K562 (cell line): ENCODE measurements around the gene ZNF747. TPM values are rescaled to one million over a fixed set of nuclear protein-coding genes. Genes with fewer than 3 reads are reported as not detected.

Experiments used
- ATAC-seq: fragments of 200-7000 bp; cut with Tn5 transposase; 3 replicates; pipeline ENCODE4 v1.9.1; 2020; ENCODE audit warnings: moderate library complexity
- BruUV-seq: library from RNA; stranded (reverse); fragments of 400-500 nt; replicated peaks from 2 replicates; lab custom pipeline; 2021; lab: Mats Ljungman, UMichigan
- CTCF ChIA-PET: fragments of 300-600 bp; formaldehyde crosslinking; extraction: SDS; loops from one replicate; lab custom pipeline; 2021; ENCODE audit warnings: low intra/inter-chr PET ratio; lab: Yijun Ruan, JAX
- POLR2A ChIA-PET: fragments of 300-600, 350-650 bp; sonication (Branson Sonifier 250); formaldehyde crosslinking; extraction: SDS; loops from one replicate; lab custom pipeline; 2021; ENCODE audit warnings: antibody characterized with exemption, inconsistent platforms; lab: Yijun Ruan, JAX
- DNase-seq, 4 experiments: peaks; one replicate each; pipeline versions ENCODE4 v3.0.0 to v3.0.0-alpha.2; 2011 to 2018; ENCODE audit warnings: low spot score in 3 of 4, mixed read lengths in 3 of 4; ENCODE audit errors: extremely low read depth in 1 of 4
- FAIRE-seq: peaks from 2 replicates; lab custom pipeline; 2011; peaks lifted over from hg19 to GRCh38; lab: Jason Lieb, UNC
- H2AFZ ChIP-seq: 2 replicates; pipeline ENCODE4 v1.6.0; 2011; ENCODE audit warnings: low read depth, low read length, control low read depth, inconsistent platforms
- H3K27ac ChIP-seq: fragments of 200-600 bp; 3 replicates; pipeline ENCODE4 v1.8.0; 2011; ENCODE audit warnings: low read depth, mild to moderate bottlenecking, control low read depth, inconsistent platforms, low read length, moderate library complexity, mixed read lengths; ENCODE audit errors: extremely low read depth
- H3K27me3 ChIP-seq, 2 experiments: fragments of 300-600 bp in 1 of 2; 2 replicates in 1 of 2; 3 replicates in 1 of 2; pipeline versions ENCODE4 v1.6.0 to v1.8.0; 2011; ENCODE audit warnings: inconsistent platforms in 2 of 2, low read length in 2 of 2, mild to moderate bottlenecking in 1 of 2, mixed read lengths in 1 of 2, moderate library complexity in 1 of 2; ENCODE audit not compliant: control insufficient read depth in 2 of 2, insufficient read depth in 2 of 2
- H3K36me3 ChIP-seq: fragments of 300-600 bp; 3 replicates; pipeline ENCODE4 v1.8.0; 2011; ENCODE audit warnings: mild to moderate bottlenecking, low read length, inconsistent platforms; ENCODE audit not compliant: control insufficient read depth, insufficient read depth
- H3K4me1 ChIP-seq, 2 experiments: fragments of 200-600 bp in 1 of 2; replicated peaks in 1 of 2; 2 replicates in 1 of 2; 3 replicates in 1 of 2; pipeline versions ENCODE4 v1.5.1 to v1.8.0; 2011; ENCODE audit warnings: inconsistent platforms in 2 of 2, low read length in 2 of 2, mild to moderate bottlenecking in 1 of 2, mixed read lengths in 1 of 2, moderate library complexity in 1 of 2; ENCODE audit not compliant: control insufficient read depth in 2 of 2, insufficient read depth in 2 of 2
- H3K4me2 ChIP-seq: 2 replicates; pipeline ENCODE4 v1.6.1; 2011; ENCODE audit warnings: low read length, control low read depth, inconsistent platforms, mixed read lengths; ENCODE audit not compliant: insufficient read depth
- H3K4me3 ChIP-seq: fragments of 200-600 bp; sonication (generic), shearing (Covaris generic); 2 replicates; pipeline ENCODE4 v1.5.1; 2016; ENCODE audit warnings: control low read depth, inconsistent platforms
- H3K79me2 ChIP-seq: fragments of 200-600 bp; 3 replicates; pipeline ENCODE4 v1.8.0; 2011; ENCODE audit warnings: low read length, inconsistent platforms; ENCODE audit not compliant: control insufficient read depth, insufficient read depth
- H3K9ac ChIP-seq, 2 experiments: 2 replicates each; pipeline versions ENCODE4 v1.6.0 to v1.6.1; 2011; ENCODE audit warnings: low read depth in 2 of 2, low read length in 2 of 2, control low read depth in 1 of 2, inconsistent platforms in 1 of 2, mild to moderate bottlenecking in 1 of 2, mixed read lengths in 1 of 2; ENCODE audit not compliant: insufficient read depth in 1 of 2
- H3K9me1 ChIP-seq: one replicate; pipeline ENCODE4 v1.6.0; 2011; ENCODE audit warnings: inconsistent platforms, mild to moderate bottlenecking, low read length, moderate library complexity; ENCODE audit not compliant: control insufficient read depth, insufficient read depth
- H3K9me3 ChIP-seq: replicated peaks from 2 replicates; pipeline ENCODE4 v1.5.1; 2011; ENCODE audit warnings: low read depth, low read length, inconsistent platforms; ENCODE audit not compliant: control insufficient read depth, insufficient read depth
- H4K20me1 ChIP-seq: replicated peaks from 2 replicates; pipeline ENCODE4 v1.6.1; 2011; ENCODE audit warnings: low read length, inconsistent platforms, mixed read lengths; ENCODE audit not compliant: control insufficient read depth, insufficient read depth
- CC2D1A ChIP-seq: fragments of 450-650 bp; IDR thresholded peaks from 2 replicates; pipeline ENCODE4 v1.6.1; 2017; ENCODE audit warnings: mild to moderate bottlenecking
- GATA2 ChIP-seq: sonication (generic); formaldehyde crosslinking; IDR thresholded peaks from 2 replicates; pipeline ENCODE4 v1.4.0; 2020; ENCODE audit warnings: mild to moderate bottlenecking, missing genetic modification reagents
- HCFC1 ChIP-seq: IDR thresholded peaks from 2 replicates; pipeline ENCODE4 v1.6.1; 2012; ENCODE audit warnings: low read depth, low read length, improper control_type of control experiment
- PML ChIP-seq: IDR thresholded peaks from 2 replicates; pipeline ENCODE4 v1.6.1; 2012; ENCODE audit warnings: low read length, inconsistent platforms
- TFE3 ChIP-seq: fragments of 450-650 bp; formaldehyde crosslinking; IDR thresholded peaks from 2 replicates; pipeline ENCODE4 v1.4.0; 2020; ENCODE audit warnings: mild to moderate bottlenecking, mixed read lengths
- WGBS: fragments of 100-300 bp; shearing (Covaris generic); methylation state at CpG from one replicate; pipeline ENCODE4 v1.1.6; 2016; ENCODE audit warnings: low coverage, mixed read lengths; ENCODE audit not compliant: insufficient coverage; ENCODE audit errors: missing lambda C conversion rate; 5-methylcytosine and 5-hydroxymethylcytosine counted together
- in situ Hi-C: fragments of 300-500 bp; cut with MboI; formaldehyde crosslinking; loops from 4 replicates; pipeline ENCODE4 v1.15.0; 2018; ENCODE audit warnings: inconsistent platforms, mixed read lengths
- intact Hi-C: fragments of 100-400 bp; cut with micrococcal nuclease; formaldehyde crosslinking; loops from 2 replicates; pipeline ENCODE4 v1.14.2; 2022
- polyA plus RNA-seq, 8 experiments: library from polyadenylated mRNA; depleted of rRNA in 4 of 8; stranded (reverse) in 5 of 8; unstranded in 3 of 8; fragments of >200 nt; fragmentation: Nextera tagmentation in 2 of 8; fragmentation: Illumina TruSeq in 1 of 8; extraction: Ambion mirVana in 2 of 8; extraction: Trizol in 1 of 8; gene quantifications; 2 replicates each; pipeline versions ENCODE4 v1.2.1 to v1.2.3, GENCODE V29; 2011 to 2014; ENCODE audit warnings: inconsistent platforms in 1 of 8, missing spikeins in 1 of 8
- total RNA-seq, 7 experiments: library from RNA; depleted of rRNA in 6 of 7; stranded (reverse); fragments of >200 nt in 6 of 7; fragmentation: Illumina TruSeq in 2 of 7; extraction: Trizol in 2 of 7; gene quantifications; 2 replicates each; pipeline versions ENCODE4 v1.2.1 to v1.2.3, GENCODE V29; 2011 to 2021; ENCODE audit warnings: low replicate concordance in 1 of 7

Gene ZNF747
- total and polyA plus RNA-seq, 9 of the 15 experiments (the other 6 are each of a cell fraction or from before 2014, with no cell fraction given), result 0.14 to 3.3 (median 1.5) TPM

GRCh38 chr16:30521476-30521872 lies 13.2 kb downstream of the ZNF747 start:
- Histone ChIP-seq H3K4me2 (no peak overlapping the region), H4K20me1 (no peaks in the 10 kb centered on the region), H3K27me3 (no peaks in the 10 kb centered on the region), H3K4me1 (peaks cover 16 to 44% of the 10 kb centered on the region in 2 experiments; a peak in 4 of 5 replicates), H3K4me3 (no peak overlapping the region), H3K27ac (no peak overlapping the region), H2AFZ (no peak overlapping the region), H3K9me1 (peaks cover 4% of the 10 kb centered on the region), H3K9me3 (no peaks in the 10 kb centered on the region), H3K36me3 (peaks cover 17% of the 10 kb centered on the region; the same call in 1 of the 3 replicates), H3K79me2 (peaks cover 19% of the 10 kb centered on the region)
- CTCF ChIA-PET, result no interaction called here
- WGBS, result 52% methylated on average over 7 of the region's 7 CpGs
- intact Hi-C loops, result no loop called here
- DNase-seq (no peak), ATAC-seq (no peak), FAIRE-seq (no peak)
- no TSS peak for BruUV-seq
- POLR2A ChIA-PET, result interaction anchor here (0.6 to 4.3 kb wide), 5 partner anchors 14 to 81 kb away, joined by 3 to 16 read pairs (median 3); no protein-coding TSS in a partner anchor
- in situ Hi-C loops, result no loop called here
- TF ChIP-seq GATA2 (CRISPR knock-in tag), result no peak
- TF ChIP-seq PML, result no peak
- TF ChIP-seq HCFC1, result no peak
- no peak for TF ChIP-seq CC2D1A
- TF ChIP-seq TFE3 (CRISPR knock-in tag), result no peak
- TF ChIP-seq, all 486 proteins: peak for 0
- H3K9ac ChIP-seq, result peak overlapping the region in 1 of 2 experiments; percentile 62; a peak in 1 of 4 replicates
